ENCODE measurements around the gene CHI3L2.

Gene CHI3L2

GRCh38 chr1:111218701-111219556 lies 8.6 kb upstream of the CHI3L2 start:
- in situ Hi-C loops (cut with HindIII; ENCODE audit: low sequenced_read_pairs), result loop anchor here (5.0 kb wide), 2 partner anchors 38 to 183 kb away; no protein-coding TSS in a partner anchor

- in situ Hi-C loops (cut with HindIII; ENCODE audit: low sequenced_read_pairs), result loop anchor here (5.0 kb wide), 2 partner anchors 38 to 183 kb away; no protein-coding TSS in a partner anchor
Observed at GRCh38 chr1:111219557-111220286, 7.8 kb upstream of the CHI3L2 start.

DNA sequence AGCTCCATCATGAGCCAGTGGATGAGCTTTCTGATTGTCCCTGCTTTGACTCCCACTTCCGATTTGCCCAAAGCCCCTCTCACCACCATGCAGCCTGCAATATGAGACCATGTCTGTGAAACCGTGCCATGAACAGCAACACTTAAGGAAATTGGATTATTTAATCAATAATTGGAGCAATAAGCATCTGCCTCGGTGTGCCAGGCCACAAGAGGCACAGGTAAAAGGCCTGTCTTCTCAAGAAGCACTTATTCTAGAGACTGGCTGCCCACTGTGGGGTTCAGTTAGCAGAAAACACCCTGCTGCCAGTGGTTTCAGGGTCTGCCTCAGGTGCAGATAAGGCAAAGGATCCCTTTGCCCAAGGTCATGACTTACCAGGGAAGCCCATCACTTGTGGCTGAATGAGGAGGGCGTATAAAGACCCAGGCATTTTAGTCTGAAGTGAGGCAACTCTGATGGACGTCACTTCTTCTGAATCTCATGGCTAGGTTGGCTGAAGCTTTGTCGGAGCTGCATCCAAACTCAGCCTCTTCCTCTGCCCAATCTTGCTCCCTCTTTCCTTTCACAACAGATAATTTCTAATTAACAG lies 7.1 kb upstream of the CHI3L2 start:
- in situ Hi-C loops (cut with HindIII; ENCODE audit: low sequenced_read_pairs), result no loop called here

GRCh38 chr1:111221276-111221632 lies 6.3 kb upstream of the CHI3L2 start:
- in situ Hi-C loops (cut with HindIII; ENCODE audit: low sequenced_read_pairs), result no loop called here

GRCh38 chr1:111221633-111222291 lies 5.8 kb upstream of the CHI3L2 start:
- in situ Hi-C loops (cut with HindIII; ENCODE audit: low sequenced_read_pairs), result no loop called here

DNA sequence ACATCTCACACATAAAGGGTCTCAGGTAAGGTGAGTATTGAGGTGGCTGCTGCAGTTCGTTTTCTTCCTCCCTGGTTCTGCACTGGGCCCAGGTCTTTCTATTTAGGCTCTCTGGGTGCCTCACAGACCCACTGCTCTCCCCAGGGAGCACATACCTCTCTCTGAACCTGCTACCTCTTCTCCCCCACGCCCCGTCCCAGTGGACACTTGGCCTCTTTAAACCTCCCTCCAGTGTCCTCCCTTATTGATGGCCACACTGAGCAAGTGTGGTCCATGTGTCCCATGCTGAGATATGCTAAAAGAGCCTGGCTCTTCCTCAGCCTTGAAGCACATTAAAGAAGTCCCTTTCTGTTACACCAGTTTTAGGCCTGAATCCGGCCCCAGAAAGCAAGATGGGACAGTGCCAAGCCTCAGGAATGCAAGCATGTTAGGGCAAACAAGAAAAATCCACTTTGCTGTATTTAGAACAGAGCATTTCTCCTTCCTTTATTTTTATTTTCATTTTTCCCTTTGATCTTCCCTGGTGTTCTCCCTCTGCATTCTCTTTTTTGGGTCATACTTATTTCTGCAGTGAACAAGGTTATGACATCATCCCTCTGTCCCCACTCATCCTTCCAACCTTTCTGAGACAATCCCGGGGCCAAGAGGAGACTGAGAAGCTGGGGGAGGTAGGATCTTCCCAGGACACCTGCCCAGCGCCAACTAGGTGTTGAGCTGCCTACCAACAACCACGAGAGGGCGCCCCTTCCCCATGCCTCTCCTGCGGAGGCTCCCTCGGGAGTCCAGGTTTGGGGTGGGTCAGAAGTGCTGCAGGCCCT lies 5.0 kb upstream of the CHI3L2 start:
- in situ Hi-C loops (cut with HindIII; ENCODE audit: low sequenced_read_pairs), result no loop called here

GRCh38 chr1:111223126-111223685 lies 4.3 kb upstream of the CHI3L2 start:
- in situ Hi-C loops (cut with HindIII; ENCODE audit: low sequenced_read_pairs), result no loop called here

DNA sequence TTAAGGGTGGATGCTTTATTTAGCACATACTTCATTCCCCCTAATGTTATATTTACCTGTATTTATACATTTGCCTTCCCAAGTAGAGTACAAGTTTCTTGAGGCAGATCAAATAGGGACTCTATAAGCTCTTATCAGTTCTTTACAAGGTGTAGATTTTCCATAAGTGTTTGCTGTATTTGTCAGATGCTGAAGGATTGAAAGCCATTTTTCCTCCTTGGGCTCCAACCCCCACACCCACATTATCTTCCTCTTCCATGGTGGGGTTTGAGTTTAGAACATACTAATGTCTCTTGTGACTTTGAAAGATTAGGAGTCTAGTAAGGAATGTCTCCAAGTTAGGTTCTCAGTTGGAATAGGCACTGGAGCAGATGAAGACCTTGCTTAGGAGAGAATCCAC lies 2.4 kb upstream of the CHI3L2 start:
- in situ Hi-C loops (cut with HindIII; ENCODE audit: low sequenced_read_pairs), result no loop called here

GRCh38 chr1:111225717-111226400 lies 1.7 kb upstream of the CHI3L2 start:
- in situ Hi-C loops (cut with HindIII; ENCODE audit: low sequenced_read_pairs), result no loop called here

DNA sequence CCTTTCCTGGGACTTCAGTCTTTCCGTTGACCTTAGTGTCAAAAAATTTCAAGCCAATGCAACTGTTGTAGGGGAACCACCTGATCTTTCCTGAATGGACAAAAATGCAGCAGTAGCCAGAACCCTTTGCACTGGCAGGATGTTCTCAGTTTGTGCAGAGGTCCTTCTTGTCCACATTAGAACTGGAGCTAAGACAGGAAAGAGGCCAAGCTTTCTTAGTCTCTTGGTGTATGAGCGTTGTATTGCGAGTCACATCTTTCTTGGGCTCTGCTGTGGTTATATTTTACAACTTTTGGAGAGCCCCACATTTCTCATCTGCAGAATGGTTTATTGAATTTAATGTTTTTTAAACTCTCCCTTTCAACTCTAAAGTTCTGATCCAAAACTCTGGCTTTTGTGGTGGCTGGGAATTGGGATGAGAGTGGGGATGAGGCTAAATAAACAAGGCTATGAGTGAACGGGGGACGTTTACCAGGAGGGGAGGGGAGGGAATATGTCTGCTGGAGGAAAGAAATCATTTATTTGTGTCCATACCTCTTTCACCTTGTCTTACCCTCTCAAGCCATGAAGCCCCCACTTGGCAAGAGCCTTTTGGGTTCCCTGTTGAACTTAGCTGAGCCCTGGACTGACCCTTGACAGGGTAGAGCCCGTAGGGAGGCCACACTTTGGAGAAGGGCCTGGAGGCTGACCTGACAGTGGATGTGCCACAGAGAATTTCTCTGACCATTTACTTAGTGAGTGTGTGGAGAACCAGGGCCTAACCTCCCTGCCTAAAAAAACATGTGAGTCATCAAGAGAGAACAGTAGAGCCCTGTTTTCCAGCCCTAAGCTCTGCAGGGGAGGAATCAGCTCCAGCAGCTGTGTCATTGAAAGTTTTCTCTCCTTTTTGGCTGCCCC lies 586 bp downstream of the CHI3L2 start:
- in situ Hi-C loops (cut with HindIII; ENCODE audit: low sequenced_read_pairs), result no loop called here

GRCh38 chr1:111228748-111229126 lies 1.2 kb downstream of the CHI3L2 start:
- in situ Hi-C loops (cut with HindIII; ENCODE audit: low sequenced_read_pairs), result no loop called here

DNA sequence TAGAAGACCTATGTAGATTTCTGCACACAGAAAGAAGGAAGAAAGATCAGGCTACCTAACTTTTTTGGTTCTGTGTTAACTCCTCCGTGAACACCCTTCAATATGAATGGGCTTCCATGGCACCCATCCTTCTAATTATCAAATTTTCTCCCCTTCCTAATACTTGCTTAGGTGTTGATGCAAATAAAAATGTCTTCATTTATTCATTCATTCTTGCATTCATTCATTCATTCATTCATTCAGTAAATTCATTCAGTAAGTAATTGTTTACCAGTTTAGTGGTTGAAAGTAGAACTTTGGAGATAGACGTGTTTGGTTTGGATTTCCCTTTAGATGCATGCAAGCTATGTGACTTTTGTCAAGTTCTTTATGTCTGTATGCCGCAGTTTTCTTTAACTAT lies 4.6 kb downstream of the CHI3L2 start:
- in situ Hi-C loops (cut with HindIII; ENCODE audit: low sequenced_read_pairs), result no loop called here

DNA sequence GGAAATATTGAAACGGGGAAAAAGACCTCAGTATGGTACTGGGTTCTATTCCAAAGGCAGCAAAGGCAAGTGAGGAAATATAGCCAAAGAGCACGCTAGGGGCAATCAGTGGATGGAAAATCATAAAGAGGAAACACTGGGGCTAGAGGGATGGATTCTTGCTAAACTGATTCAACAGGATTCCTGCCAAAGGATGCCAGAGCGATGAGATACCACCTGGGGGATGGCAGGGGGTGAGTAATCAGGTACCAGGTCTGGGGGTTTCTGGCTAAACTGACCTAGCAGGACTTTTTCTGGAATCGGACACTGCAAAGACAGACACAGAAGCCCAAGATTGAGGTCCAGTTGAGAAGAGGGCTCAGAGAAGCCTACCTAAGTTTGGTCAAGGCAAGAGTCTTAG lies 6.7 kb downstream of the CHI3L2 start:
- in situ Hi-C loops (cut with HindIII; ENCODE audit: low sequenced_read_pairs), result no loop called here

GRCh38 chr1:111234866-111235265 lies 7.4 kb downstream of the CHI3L2 start:
- in situ Hi-C loops (cut with HindIII; ENCODE audit: low sequenced_read_pairs), result loop anchor here (5.0 kb wide), 1 partner anchor 52 kb away; no protein-coding TSS in a partner anchor

GRCh38 chr1:111236379-111236778 lies 8.9 kb downstream of the CHI3L2 start:
- in situ Hi-C loops (cut with HindIII; ENCODE audit: low sequenced_read_pairs), result loop anchor here (5.0 kb wide), 1 partner anchor 51 kb away; no protein-coding TSS in a partner anchor

- in situ Hi-C loops (cut with HindIII; ENCODE audit: low sequenced_read_pairs), result loop anchor here (5.0 kb wide), 1 partner anchor 50 kb away; no protein-coding TSS in a partner anchor
Observed at GRCh38 chr1:111236806-111237205, 9.3 kb downstream of the CHI3L2 start.

DNA sequence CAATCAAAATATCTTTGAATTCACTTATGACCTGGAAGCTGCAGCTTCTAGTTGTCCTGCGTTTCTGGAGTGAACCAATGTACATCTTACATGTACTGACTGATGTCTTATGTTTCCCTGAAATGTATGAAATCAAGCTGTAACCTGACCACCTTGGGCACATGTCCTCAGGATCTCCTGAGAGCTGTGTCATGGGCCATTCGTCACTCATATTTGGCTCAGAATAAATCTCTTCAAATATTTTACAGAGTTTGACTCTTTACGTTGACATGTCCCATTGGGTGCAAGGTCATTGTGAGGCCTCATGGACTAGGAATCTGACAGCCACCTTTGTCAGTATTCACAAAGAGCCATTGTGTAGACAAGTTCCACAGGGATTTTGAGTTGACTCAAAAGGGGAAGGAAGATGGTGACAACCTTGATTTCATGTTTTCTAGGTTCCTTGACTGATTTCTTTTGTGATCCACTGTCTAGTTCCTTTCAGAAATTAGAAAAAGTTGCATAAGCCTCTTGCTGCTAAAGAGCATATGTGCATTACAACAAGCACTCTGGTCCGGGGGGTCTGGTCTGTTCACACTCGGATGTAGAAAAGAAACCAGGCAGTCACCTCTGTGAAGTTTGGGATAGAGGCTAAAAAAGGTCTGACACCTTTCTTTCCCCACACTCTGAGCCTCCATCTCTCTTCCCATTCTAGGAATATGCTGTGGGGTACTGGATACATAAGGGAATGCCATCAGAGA lies 10.7 kb downstream of the CHI3L2 start:
- in situ Hi-C loops (cut with HindIII; ENCODE audit: low sequenced_read_pairs), result loop anchor here (5.0 kb wide), 1 partner anchor 49 kb away; no protein-coding TSS in a partner anchor

DNA sequence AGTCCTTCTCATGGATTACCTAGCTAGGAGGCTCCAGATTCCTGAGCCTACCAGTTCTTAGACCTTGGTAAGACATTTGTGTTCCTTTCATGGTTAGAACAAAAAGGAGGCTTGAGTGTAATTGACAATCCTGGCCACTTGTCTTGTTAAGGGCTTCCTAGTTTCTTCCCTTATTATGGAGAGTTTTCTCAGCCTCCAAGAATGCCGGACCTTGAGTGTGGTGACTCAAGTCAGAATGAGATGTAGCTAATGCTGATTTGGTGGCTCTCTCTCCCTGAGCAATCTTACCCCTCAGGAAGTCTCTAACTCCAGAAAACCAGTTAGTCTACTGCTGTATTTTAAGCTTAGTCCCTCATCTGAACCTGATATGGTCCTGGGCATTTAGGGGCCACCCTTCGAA lies 14.3 kb downstream of the CHI3L2 start:
- in situ Hi-C loops (cut with HindIII; ENCODE audit: low sequenced_read_pairs), result no loop called here

Measured in endothelial cell of hepatic sinusoid (primary cell).